PC-9 (cell line): ENCODE results near the gene ACTA1. TPM values are rescaled to one million over a fixed set of nuclear protein-coding genes. Genes with fewer than 3 reads are reported as not detected.

Experiments
- BruUV-seq: library from RNA; stranded (reverse); fragments of 400-500 nt; replicated peaks from 2 replicates; lab custom pipeline; 2021; lab: Mats Ljungman, UMichigan
- CTCF ChIA-PET: fragments of 300-600 bp; sonication (Branson Sonifier 250); formaldehyde crosslinking; loops from one replicate; lab custom pipeline; 2022; ENCODE audit warnings: antibody characterized with exemption; lab: Charles Lee
- POLR2A ChIA-PET: fragments of 300-600 bp; sonication (Branson Sonifier 250); formaldehyde crosslinking; loops from one replicate; lab custom pipeline; 2022; ENCODE audit warnings: antibody characterized with exemption; ENCODE audit not compliant: unreplicated experiment; lab: Charles Lee
- DNase-seq, 2 experiments: peaks; one replicate each; pipeline versions ENCODE4 v3.0.0 to v3.0.0-alpha.2; 2015 to 2022; ENCODE audit warnings: mixed read lengths in 1 of 2
- H2AFZ ChIP-seq: fragments of 200-600 bp; sonication (generic); 2 replicates; pipeline ENCODE4 v1.8.1; 2017; ENCODE audit warnings: antibody characterized with exemption
- H3F3A ChIP-seq: fragments of 200-600 bp; sonication (generic); 2 replicates; pipeline ENCODE4 v1.8.1; 2017; ENCODE audit warnings: antibody characterized with exemption, mild to moderate bottlenecking, low read depth; ENCODE audit not compliant: insufficient read depth
- H3K27ac ChIP-seq: fragments of 200-600 bp; sonication (generic); 2 replicates; pipeline ENCODE4 v1.6.1; 2016; ENCODE audit warnings: mixed run types
- H3K27me3 ChIP-seq: fragments of 200-600 bp; sonication (generic); 2 replicates; pipeline ENCODE4 v1.6.1; 2016; ENCODE audit warnings: low read depth, mixed run types; ENCODE audit not compliant: insufficient read depth
- H3K36me3 ChIP-seq: fragments of 200-600 bp; sonication (generic); 2 replicates; pipeline ENCODE4 v1.6.1; 2016; ENCODE audit warnings: low read depth, mixed run types
- H3K4me1 ChIP-seq: fragments of 200-600 bp; sonication (generic); replicated peaks from 2 replicates; pipeline ENCODE4 v1.6.1; 2016; ENCODE audit warnings: mixed run types; ENCODE audit not compliant: insufficient read depth
- H3K4me2 ChIP-seq: fragments of 200-600 bp; sonication (generic); 2 replicates; pipeline ENCODE4 v1.6.1; 2017; ENCODE audit warnings: mixed run types
- H3K4me3 ChIP-seq: fragments of 200-600 bp; sonication (generic); 2 replicates; pipeline ENCODE4 v1.6.1; 2016; ENCODE audit warnings: mixed run types
- H3K79me2 ChIP-seq: fragments of 200-600 bp; sonication (generic); 2 replicates; pipeline ENCODE4 v1.6.1; 2017; ENCODE audit warnings: low read depth, mixed run types
- H3K9me2 ChIP-seq: fragments of 200-600 bp; sonication (generic); 2 replicates; pipeline ENCODE4 v1.8.1; 2017; ENCODE audit warnings: mild to moderate bottlenecking; ENCODE audit not compliant: insufficient read depth
- H3K9me3 ChIP-seq: fragments of 200-600 bp; sonication (generic); 2 replicates; pipeline ENCODE4 v1.8.1; 2016; ENCODE audit warnings: low read depth; ENCODE audit not compliant: insufficient read depth
- H4K20me1 ChIP-seq: fragments of 200-600 bp; sonication (generic); 2 replicates; pipeline ENCODE4 v1.8.1; 2017; ENCODE audit not compliant: insufficient read depth
- EZH2 ChIP-seq: fragments of 200-600 bp; sonication (generic); IDR thresholded peaks from 2 replicates; pipeline ENCODE4 v1.8.0; 2017; ENCODE audit warnings: antibody characterized with exemption, low read depth
- intact Hi-C: fragments of 100-400 bp; cut with micrococcal nuclease; formaldehyde crosslinking; loops from one replicate; pipeline ENCODE4 v1.10.0; 2022; ENCODE audit not compliant: unreplicated experiment
- total RNA-seq: library from RNA; stranded (reverse); gene quantifications from 2 replicates; pipeline ENCODE4 v1.2.3, GENCODE V29; 2021
- TF ChIP-seq, protein P1 (sequence below): fragments of 200-600 bp; sonication (generic); conservative IDR thresholded peaks from 2 replicates; pipeline ENCODE4 v1.6.1; 2017; ENCODE audit warnings: mixed run types, antibody characterized with exemption, mild to moderate bottlenecking, moderate library complexity

Gene ACTA1
- total RNA-seq, 1 experiment from 2014 or later = not detected

- no peak for TF ChIP-seq EZH2
- TF ChIP-seq, protein P1, sequence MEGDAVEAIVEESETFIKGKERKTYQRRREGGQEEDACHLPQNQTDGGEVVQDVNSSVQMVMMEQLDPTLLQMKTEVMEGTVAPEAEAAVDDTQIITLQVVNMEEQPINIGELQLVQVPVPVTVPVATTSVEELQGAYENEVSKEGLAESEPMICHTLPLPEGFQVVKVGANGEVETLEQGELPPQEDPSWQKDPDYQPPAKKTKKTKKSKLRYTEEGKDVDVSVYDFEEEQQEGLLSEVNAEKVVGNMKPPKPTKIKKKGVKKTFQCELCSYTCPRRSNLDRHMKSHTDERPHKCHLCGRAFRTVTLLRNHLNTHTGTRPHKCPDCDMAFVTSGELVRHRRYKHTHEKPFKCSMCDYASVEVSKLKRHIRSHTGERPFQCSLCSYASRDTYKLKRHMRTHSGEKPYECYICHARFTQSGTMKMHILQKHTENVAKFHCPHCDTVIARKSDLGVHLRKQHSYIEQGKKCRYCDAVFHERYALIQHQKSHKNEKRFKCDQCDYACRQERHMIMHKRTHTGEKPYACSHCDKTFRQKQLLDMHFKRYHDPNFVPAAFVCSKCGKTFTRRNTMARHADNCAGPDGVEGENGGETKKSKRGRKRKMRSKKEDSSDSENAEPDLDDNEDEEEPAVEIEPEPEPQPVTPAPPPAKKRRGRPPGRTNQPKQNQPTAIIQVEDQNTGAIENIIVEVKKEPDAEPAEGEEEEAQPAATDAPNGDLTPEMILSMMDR = no peak
- Histone ChIP-seq H3K36me3 (no peaks in the 10 kb centered on the region), H3K27me3 (peaks cover 12% of the 10 kb centered on the region), H3K4me2 (no peak overlapping the region), H3K9me3 (no peaks in the 10 kb centered on the region), H3K4me3 (no peak overlapping the region), H3K9me2 (no peaks in the 10 kb centered on the region), H3K79me2 (no peaks in the 10 kb centered on the region), H3F3A (no peaks in the 10 kb centered on the region), H3K27ac (no peak overlapping the region), H2AFZ (no peak overlapping the region), H4K20me1 (no peaks in the 10 kb centered on the region), H3K4me1 (no peaks in the 10 kb centered on the region)
- BruUV-seq = no TSS peak
- intact Hi-C loops = no loop called here
- DNase-seq = peak in 1 of 2 experiments; percentile 27
- ChIA-PET CTCF (no interaction called here), POLR2A (interaction anchor here (0.6 kb wide), 1 partner anchor 1723 kb away, joined by 3 read pairs; no protein-coding TSS in a partner anchor)
These were observed 3.1 kb downstream of the ACTA1 start for GRCh38 chr1:229430761-229431283.

DNA sequence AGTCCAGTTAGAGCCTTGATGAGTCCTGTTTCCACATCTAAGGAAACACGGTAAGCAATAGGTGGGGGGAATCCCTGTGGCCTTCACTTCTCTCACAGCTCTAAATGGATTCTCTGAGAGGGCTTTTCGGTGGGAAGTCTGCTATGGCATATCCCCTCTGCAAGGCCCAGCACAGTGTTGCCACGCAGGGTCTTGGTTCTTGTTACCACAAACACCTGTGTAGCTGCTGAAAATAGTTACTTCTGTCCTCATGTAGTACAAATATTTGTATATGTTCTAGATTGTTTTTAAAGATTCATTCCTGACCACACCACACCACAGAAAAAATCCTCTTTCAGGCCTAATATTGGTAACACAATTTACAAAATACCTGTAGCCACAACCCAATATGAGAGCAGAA is 5.6 kb downstream of the ACTA1 start:
- no peaks in the 10 kb centered on the region for H3K79me2 ChIP-seq
- no peaks in the 10 kb centered on the region for H3K4me1 ChIP-seq
- H3K9me2 ChIP-seq = no peaks in the 10 kb centered on the region
- no peaks in the 10 kb centered on the region for H3F3A ChIP-seq
- DNase-seq = no peak
- H2AFZ ChIP-seq = no peak overlapping the region
- no TSS peak for BruUV-seq
- H3K36me3 ChIP-seq = no peaks in the 10 kb centered on the region
- intact Hi-C loops = no loop called here
- ChIA-PET CTCF (no interaction called here), POLR2A (no interaction called here)
- H3K27me3 ChIP-seq = peaks cover 26% of the 10 kb centered on the region
- TF ChIP-seq, protein P1 = no peak
- TF ChIP-seq EZH2 = no peak
- H3K4me2 ChIP-seq = no peak overlapping the region
- H3K4me3 ChIP-seq = no peak overlapping the region
- no peaks in the 10 kb centered on the region for H3K9me3 ChIP-seq
- no peaks in the 10 kb centered on the region for H4K20me1 ChIP-seq
- H3K27ac ChIP-seq = no peak overlapping the region

DNA sequence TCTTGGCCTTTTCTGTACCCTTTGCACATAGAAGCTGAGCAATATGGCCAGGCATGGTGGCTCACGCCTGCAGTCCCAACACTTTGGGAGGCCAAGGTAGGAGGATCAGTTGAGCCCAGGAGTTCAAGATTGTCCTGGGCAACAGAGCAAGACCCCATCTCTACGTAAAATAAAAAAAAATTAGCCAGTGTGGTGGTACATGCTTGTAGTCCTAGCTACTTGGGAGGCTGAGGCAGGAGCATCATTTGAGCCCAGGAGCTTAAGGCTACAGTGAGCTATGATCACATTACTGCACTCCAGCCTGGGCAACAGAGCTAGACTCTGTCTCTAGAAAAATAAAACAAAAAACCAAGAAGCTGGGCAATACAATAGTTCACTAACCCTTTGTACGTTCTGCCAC is 6.3 kb downstream of the ACTA1 start:
- H3K4me2 ChIP-seq = no peak overlapping the region
- CTCF ChIA-PET = no interaction called here
- H3K4me3 ChIP-seq = no peak overlapping the region
- no peaks in the 10 kb centered on the region for H3K9me2 ChIP-seq
- H3F3A ChIP-seq = no peaks in the 10 kb centered on the region
- no peak for DNase-seq
- no peaks in the 10 kb centered on the region for H4K20me1 ChIP-seq
- H3K4me1 ChIP-seq = no peaks in the 10 kb centered on the region
- no peak overlapping the region for H2AFZ ChIP-seq
- peaks cover 26% of the 10 kb centered on the region for H3K27me3 ChIP-seq
- BruUV-seq = no TSS peak
- H3K36me3 ChIP-seq = no peaks in the 10 kb centered on the region
- POLR2A ChIA-PET = no interaction called here
- TF ChIP-seq EZH2 = no peak
- TF ChIP-seq, protein P1 = no peak
- intact Hi-C loops = no loop called here
- H3K79me2 ChIP-seq = no peaks in the 10 kb centered on the region
- H3K9me3 ChIP-seq = no peaks in the 10 kb centered on the region
- no peak overlapping the region for H3K27ac ChIP-seq
